ENCODE data around the gene LOX. TPM values are rescaled to one million over a fixed set of nuclear protein-coding genes. Genes with fewer than 3 reads are reported as not detected.

Gene LOX
- total and polyA plus RNA-seq, 9 of the 15 experiments (the other 6 are each of a cell fraction or from before 2014, with no cell fraction given), result 0.06 to 0.09 TPM; not detected in 7

GRCh38 chr5:122019919-122020590 lies 58.0 kb downstream of the LOX start:
- Histone ChIP-seq H3K9me3 (replicated peaks; ENCODE audit: control insufficient read depth, insufficient read depth, low read depth, low read length) (no peaks in the 10 kb centered on the region), H3K9ac (ENCODE audit: insufficient read depth in 1 of 2, low read depth in 2 of 2, low read length in 2 of 2) (no peak overlapping the region), H2AFZ (ENCODE audit: low read depth, low read length) (no peak overlapping the region), H3K79me2 (ENCODE audit: control insufficient read depth, insufficient read depth, low read length) (peaks cover 3% of the 10 kb centered on the region; the same call in 1 of the 3 replicates), H3K9me1 (ENCODE audit: control insufficient read depth, insufficient read depth, low read length) (no peaks in the 10 kb centered on the region), H3K4me3 (no peak overlapping the region), H3K4me2 (ENCODE audit: insufficient read depth, low read length) (no peak overlapping the region), H4K20me1 (replicated peaks; ENCODE audit: control insufficient read depth, insufficient read depth, low read length) (no peaks in the 10 kb centered on the region), H3K27ac (ENCODE audit: extremely low read depth, low read depth, low read length) (no peak overlapping the region), H3K36me3 (ENCODE audit: control insufficient read depth, insufficient read depth, low read length) (peaks cover 44% of the 10 kb centered on the region), H3K4me1 (replicated peaks in 1 of 2; ENCODE audit: control insufficient read depth in 2 of 2, insufficient read depth in 2 of 2, low read length in 2 of 2) (no peaks in the 10 kb centered on the region; a peak in 1 of 5 replicates), H3K27me3 (ENCODE audit: control insufficient read depth in 2 of 2, insufficient read depth in 2 of 2, low read length in 2 of 2) (no peaks in the 10 kb centered on the region)
- in situ Hi-C loops (cut with MboI), result no loop called here
- WGBS (ENCODE audit: insufficient coverage, low coverage, missing lambda C conversion rate), result 91% methylated on average over 7 of the region's 7 CpGs
- TF ChIP-seq THAP12 (CRISPR knock-in tag; IDR thresholded peaks at IDR 0.05) (no peak), ZNF444 (CRISPR knock-in tag; IDR thresholded peaks at IDR 0.05) (no peak), FOXJ2 (tag; IDR thresholded peaks at IDR 0.05) (no peak), TEAD2 (tag; IDR thresholded peaks at IDR 0.05) (no peak)
- ATAC-seq (no peak), DNase-seq (ENCODE audit: extremely low read depth in 1 of 4, low spot score in 3 of 4) (no peak), FAIRE-seq (no peak)
- CTCF ChIA-PET (ENCODE audit: low intra/inter-chr PET ratio), result no interaction called here
- POLR2A ChIA-PET, result no interaction called here
- no TSS peak for BruUV-seq (replicated peaks)
- intact Hi-C loops (cut with micrococcal nuclease), result no loop called here

All from K562 (cell line).